ENCODE measurements around the gene PRRT3.

GRCh38 chr3:9934235-9934621 is 18.0 kb downstream of the PRRT3 start:
- TF ChIP-seq EZH2 (IDR thresholded peaks at IDR 0.05; ENCODE audit: low read depth, unreplicated experiment) (no peak), CREB1 (CRISPR knock-in tag; IDR thresholded peaks at IDR 0.05; ENCODE audit: low read depth) (no peak)
